Stimulated activated CD4-positive, alpha-beta T cell treated with anti-CD3 and anti-CD28 coated beads, Interleukin-12 subunit alpha, Interleukin-12 subunit beta, amount 100 ng/mL, for 24 hours (primary cell): ENCODE data around the gene ARHGAP25.

ENCODE experiments used
- DNase-seq, 2 experiments: peaks; one replicate each; pipeline ENCODE4 v3.0.0-alpha.2; 2020; ENCODE audit warnings: low read depth in 2 of 2

ARHGAP25 gene

GRCh38 chr2:68766376-68766845, 31.8 kb downstream of the ARHGAP25 start:
- DNase-seq = no peak

GRCh38 chr2:68767031-68767961, 32.7 kb downstream of the ARHGAP25 start:
- no peak for DNase-seq

GRCh38 chr2:68767996-68768395, 33.4 kb downstream of the ARHGAP25 start:
- no peak for DNase-seq

- no peak for DNase-seq
Observed at GRCh38 chr2:68768461-68768860, 33.9 kb downstream of the ARHGAP25 start.

GRCh38 chr2:68768951-68769350, 34.3 kb downstream of the ARHGAP25 start:
- DNase-seq = no peak

- DNase-seq = no peak
Observed at GRCh38 chr2:68769586-68770270, 35.1 kb downstream of the ARHGAP25 start.

GRCh38 chr2:68770271-68771111, 35.9 kb downstream of the ARHGAP25 start:
- no peak for DNase-seq

- no peak for DNase-seq
Observed at GRCh38 chr2:68771211-68771751, 36.7 kb downstream of the ARHGAP25 start.

- DNase-seq = no peak
Observed at GRCh38 chr2:68772109-68772508, 37.5 kb downstream of the ARHGAP25 start.

GRCh38 chr2:68774569-68775271, 40.1 kb downstream of the ARHGAP25 start:
- DNase-seq = peak in 1 of 2 experiments; percentile 47

GRCh38 chr2:68775272-68775842, 40.7 kb downstream of the ARHGAP25 start:
- no peak for DNase-seq

GRCh38 chr2:68776124-68776523, 41.5 kb downstream of the ARHGAP25 start:
- no peak for DNase-seq

GRCh38 chr2:68779595-68779994, 45.0 kb downstream of the ARHGAP25 start:
- no peak for DNase-seq

GRCh38 chr2:68784188-68784587, 49.6 kb downstream of the ARHGAP25 start:
- DNase-seq = no peak

- DNase-seq = no peak
Observed at GRCh38 chr2:68784915-68785314, 50.3 kb downstream of the ARHGAP25 start.

GRCh38 chr2:68787356-68787755, 52.7 kb downstream of the ARHGAP25 start:
- no peak for DNase-seq

GRCh38 chr2:68789603-68790002, 55.0 kb downstream of the ARHGAP25 start:
- DNase-seq = no peak

- no peak for DNase-seq
Observed at GRCh38 chr2:68790600-68790999, 56.0 kb downstream of the ARHGAP25 start.

GRCh38 chr2:68791914-68792313, 57.3 kb downstream of the ARHGAP25 start:
- no peak for DNase-seq

- no peak for DNase-seq
Observed at GRCh38 chr2:68792751-68793150, 58.1 kb downstream of the ARHGAP25 start.
